ENCODE measurements around the gene ASGR2. TPM values are rescaled to one million over a fixed set of nuclear protein-coding genes. Genes with fewer than 3 reads are reported as not detected.

Gene ASGR2
- total RNA-seq, 1 experiment from 2014 or later = not detected

DNA sequence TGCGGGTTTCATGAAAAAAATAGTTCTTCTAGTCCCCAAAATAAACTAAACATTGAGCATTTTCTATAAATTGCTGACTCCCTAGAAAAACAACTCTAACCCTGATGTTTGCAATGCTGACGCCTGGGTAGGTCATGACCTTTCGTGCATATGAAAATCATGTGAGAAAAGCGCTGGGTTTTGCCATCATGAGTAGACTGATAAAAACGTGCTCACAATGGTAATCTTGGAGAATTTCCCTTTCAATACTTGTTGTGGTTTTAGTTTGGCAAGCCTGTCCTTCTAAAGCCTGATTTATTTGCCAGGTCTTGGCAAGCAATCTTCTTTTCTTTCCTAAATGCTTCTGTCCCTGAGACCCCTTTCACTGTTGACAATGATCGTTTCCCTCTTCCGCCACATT lies 30.5 kb downstream of the ASGR2 start:
- CTCF ChIA-PET = no interaction called here
- no peak for DNase-seq
- Mint-ChIP-seq H3K27me3 (ENCODE audit: unreplicated experiment) (peaks cover 28% of the 10 kb centered on the region), H3K9me3 (ENCODE audit: low read depth, unreplicated experiment) (no peaks in the 10 kb centered on the region), H3K27ac (ENCODE audit: unreplicated experiment) (no peak overlapping the region), H3K4me3 (ENCODE audit: low read depth, unreplicated experiment) (no peak overlapping the region), H3K36me3 (ENCODE audit: insufficient read depth, unreplicated experiment) (no peaks in the 10 kb centered on the region), H3K4me1 (ENCODE audit: low read depth, unreplicated experiment) (peaks cover 12% of the 10 kb centered on the region)
- TF ChIP-seq, protein P1, sequence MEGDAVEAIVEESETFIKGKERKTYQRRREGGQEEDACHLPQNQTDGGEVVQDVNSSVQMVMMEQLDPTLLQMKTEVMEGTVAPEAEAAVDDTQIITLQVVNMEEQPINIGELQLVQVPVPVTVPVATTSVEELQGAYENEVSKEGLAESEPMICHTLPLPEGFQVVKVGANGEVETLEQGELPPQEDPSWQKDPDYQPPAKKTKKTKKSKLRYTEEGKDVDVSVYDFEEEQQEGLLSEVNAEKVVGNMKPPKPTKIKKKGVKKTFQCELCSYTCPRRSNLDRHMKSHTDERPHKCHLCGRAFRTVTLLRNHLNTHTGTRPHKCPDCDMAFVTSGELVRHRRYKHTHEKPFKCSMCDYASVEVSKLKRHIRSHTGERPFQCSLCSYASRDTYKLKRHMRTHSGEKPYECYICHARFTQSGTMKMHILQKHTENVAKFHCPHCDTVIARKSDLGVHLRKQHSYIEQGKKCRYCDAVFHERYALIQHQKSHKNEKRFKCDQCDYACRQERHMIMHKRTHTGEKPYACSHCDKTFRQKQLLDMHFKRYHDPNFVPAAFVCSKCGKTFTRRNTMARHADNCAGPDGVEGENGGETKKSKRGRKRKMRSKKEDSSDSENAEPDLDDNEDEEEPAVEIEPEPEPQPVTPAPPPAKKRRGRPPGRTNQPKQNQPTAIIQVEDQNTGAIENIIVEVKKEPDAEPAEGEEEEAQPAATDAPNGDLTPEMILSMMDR (IDR thresholded peaks at IDR 0.05; ENCODE audit: unreplicated experiment) = no peak
- intact Hi-C loops (cut with micrococcal nuclease; ENCODE audit: unreplicated experiment) = no loop called here
- no TSS peak for BruUV-seq (replicated peaks)

DNA sequence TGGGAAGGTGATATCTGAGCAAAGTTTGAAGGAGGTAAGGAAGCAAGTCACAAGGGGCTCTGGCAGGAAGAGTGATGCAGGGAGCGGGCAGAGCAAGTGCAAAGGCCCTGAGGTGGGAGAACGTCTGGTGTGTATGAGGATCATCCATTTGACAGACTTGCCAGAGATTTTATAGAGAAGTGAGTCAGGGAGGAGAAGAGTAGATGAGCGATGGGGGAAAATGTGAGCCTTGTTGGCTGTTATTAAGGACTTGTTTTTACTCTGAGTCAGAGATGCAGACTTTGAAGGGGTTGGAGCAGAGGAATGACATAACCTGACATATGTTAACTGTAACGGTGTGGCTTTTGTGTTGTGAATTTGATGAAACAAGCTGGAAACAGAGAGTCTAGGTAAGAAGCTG lies 31.0 kb downstream of the ASGR2 start:
- no TSS peak for BruUV-seq (replicated peaks)
- CTCF ChIA-PET = no interaction called here
- no peaks in the 10 kb centered on the region for H3K9me3 Mint-ChIP-seq (ENCODE audit: low read depth, unreplicated experiment)
- intact Hi-C loops (cut with micrococcal nuclease; ENCODE audit: unreplicated experiment) = no loop called here
- H3K4me3 Mint-ChIP-seq (ENCODE audit: low read depth, unreplicated experiment) = no peak overlapping the region
- H3K36me3 Mint-ChIP-seq (ENCODE audit: insufficient read depth, unreplicated experiment) = no peaks in the 10 kb centered on the region
- H3K27ac Mint-ChIP-seq (ENCODE audit: unreplicated experiment) = no peak overlapping the region
- peaks cover 9% of the 10 kb centered on the region for H3K4me1 Mint-ChIP-seq (ENCODE audit: low read depth, unreplicated experiment)
- peaks cover 32% of the 10 kb centered on the region for H3K27me3 Mint-ChIP-seq (ENCODE audit: unreplicated experiment)
- DNase-seq = no peak
- TF ChIP-seq, protein P1 (IDR thresholded peaks at IDR 0.05; ENCODE audit: unreplicated experiment) = no peak

DNA sequence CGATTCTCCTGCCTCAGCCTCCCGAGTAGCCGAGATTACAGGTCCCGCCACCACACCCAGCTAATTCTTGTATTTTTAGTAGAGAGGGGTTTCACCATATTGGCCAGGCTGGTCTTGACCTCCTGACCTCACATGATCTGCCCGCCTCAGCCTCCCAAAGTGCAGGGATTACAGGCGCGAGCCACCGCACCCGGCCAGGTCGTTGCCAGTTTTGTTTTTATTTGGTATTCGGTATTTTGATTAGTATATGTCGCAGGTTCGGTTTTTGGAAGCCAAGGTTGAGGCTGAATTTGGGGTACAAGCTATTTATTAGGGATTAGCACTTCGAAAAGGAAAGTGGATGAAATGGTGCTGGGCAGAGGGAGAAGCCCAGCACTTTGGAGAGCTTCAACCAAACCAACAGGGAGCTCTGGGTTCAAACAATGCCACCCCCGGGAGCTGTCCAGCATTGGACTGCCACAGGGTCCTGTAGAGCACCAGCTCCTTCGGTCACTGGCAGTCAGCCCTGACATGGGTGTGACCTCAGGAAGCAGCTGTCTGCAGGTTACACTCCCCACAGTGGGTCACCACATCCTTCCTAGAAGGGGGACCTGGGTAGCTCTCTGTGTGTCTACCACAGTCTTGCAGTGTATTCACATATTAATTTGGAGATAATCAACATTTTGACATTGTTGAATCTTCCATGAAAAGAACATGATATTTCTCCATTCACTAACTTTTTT lies 33.1 kb downstream of the ASGR2 start:
- CTCF ChIA-PET = interaction anchor here (0.5 kb wide), 1 partner anchor 22 kb away, joined by 4 read pairs; no protein-coding TSS in a partner anchor
- intact Hi-C loops (cut with micrococcal nuclease; ENCODE audit: unreplicated experiment) = no loop called here

DNA sequence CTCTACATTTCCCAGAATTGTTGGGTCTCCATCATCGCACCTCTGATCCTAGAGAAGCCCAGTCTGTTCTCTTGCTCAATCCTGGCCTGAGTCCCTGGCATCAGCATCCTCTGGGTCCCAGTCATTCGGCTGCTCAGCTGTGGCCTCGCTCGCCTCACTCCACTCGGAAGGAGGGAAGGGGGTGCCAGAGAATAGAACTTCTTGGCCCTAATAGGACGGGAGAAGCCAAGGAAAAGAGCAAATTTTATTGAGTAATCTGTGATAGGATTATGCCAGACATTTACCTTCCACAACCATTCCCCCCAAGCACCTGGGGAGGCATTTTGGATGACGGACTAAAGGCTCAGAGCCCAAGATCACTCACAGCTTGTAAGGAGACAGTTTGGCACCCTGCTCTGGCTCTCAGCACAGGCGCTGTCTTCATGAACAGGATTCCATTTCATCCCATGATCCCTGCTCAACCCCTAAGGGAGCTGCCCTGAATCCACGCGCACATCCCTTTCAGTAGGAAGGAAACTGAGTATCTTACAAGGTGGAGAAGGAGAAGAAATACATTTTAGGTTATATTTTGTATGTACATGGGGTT lies 34.1 kb downstream of the ASGR2 start:
- intact Hi-C loops (cut with micrococcal nuclease; ENCODE audit: unreplicated experiment) = no loop called here
- Mint-ChIP-seq H3K4me1 (ENCODE audit: low read depth, unreplicated experiment) (no peaks in the 10 kb centered on the region), H3K36me3 (ENCODE audit: insufficient read depth, unreplicated experiment) (no peaks in the 10 kb centered on the region), H3K9me3 (ENCODE audit: low read depth, unreplicated experiment) (no peaks in the 10 kb centered on the region), H3K27me3 (ENCODE audit: unreplicated experiment) (peaks cover 53% of the 10 kb centered on the region), H3K4me3 (ENCODE audit: low read depth, unreplicated experiment) (no peak overlapping the region), H3K27ac (ENCODE audit: unreplicated experiment) (no peak overlapping the region)
- no TSS peak for BruUV-seq (replicated peaks)
- CTCF ChIA-PET = no interaction called here
- no peak for DNase-seq
- TF ChIP-seq, protein P1 (IDR thresholded peaks at IDR 0.05; ENCODE audit: unreplicated experiment) = no peak

More for the DNA sequence above, 33.1 kb downstream of the ASGR2 start:
- Mint-ChIP-seq H3K36me3 (ENCODE audit: insufficient read depth, unreplicated experiment) (no peaks in the 10 kb centered on the region), H3K27me3 (ENCODE audit: unreplicated experiment) (peaks cover 53% of the 10 kb centered on the region), H3K9me3 (ENCODE audit: low read depth, unreplicated experiment) (no peaks in the 10 kb centered on the region), H3K4me1 (ENCODE audit: low read depth, unreplicated experiment) (no peaks in the 10 kb centered on the region), H3K4me3 (ENCODE audit: low read depth, unreplicated experiment) (no peak overlapping the region), H3K27ac (ENCODE audit: unreplicated experiment) (no peak overlapping the region)
- no TSS peak for BruUV-seq (replicated peaks)
- TF ChIP-seq, protein P1 (IDR thresholded peaks at IDR 0.05; ENCODE audit: unreplicated experiment) = no peak
- no peak for DNase-seq

Measured in Calu3 (cell line).